DND-41 (cell line): Measurements from ENCODE around the gene MKNK2.

ENCODE experiments used
- ATAC-seq: fragments of 200-7000 bp; cut with Tn5 transposase; 3 replicates; pipeline ENCODE4 v1.9.1; 2021; ENCODE audit warnings: low read depth; ENCODE audit not compliant: insufficient read depth
- DNase-seq: peaks from one replicate; pipeline ENCODE4 v3.0.0-alpha.2; 2020
- H2AFZ ChIP-seq: 2 replicates; pipeline ENCODE4 v1.6.0; 2012; ENCODE audit warnings: low read depth, low read length
- H3K27ac ChIP-seq: 2 replicates; pipeline ENCODE4 v1.5.1; 2012; ENCODE audit warnings: low read length, inconsistent platforms
- H3K27me3 ChIP-seq: fragments of 200-600 bp; sonication (generic); 2 replicates; pipeline ENCODE4 v1.6.0; 2012; ENCODE audit warnings: low read length, mild to moderate bottlenecking, inconsistent platforms; ENCODE audit not compliant: insufficient read depth, poor library complexity
- H3K36me3 ChIP-seq: 2 replicates; pipeline ENCODE4 v1.5.1; 2012; ENCODE audit warnings: low read length, inconsistent platforms; ENCODE audit not compliant: insufficient read depth
- H3K4me1 ChIP-seq: 2 replicates; pipeline ENCODE4 v1.5.1; 2012; ENCODE audit warnings: mild to moderate bottlenecking, low read length; ENCODE audit not compliant: insufficient read depth
- H3K4me2 ChIP-seq: 2 replicates; pipeline ENCODE4 v1.6.0; 2012; ENCODE audit warnings: mild to moderate bottlenecking, moderate library complexity, low read length, inconsistent platforms; ENCODE audit not compliant: insufficient read depth
- H3K4me3 ChIP-seq, 2 experiments: fragments of 200-600 bp in 1 of 2; shearing (Covaris generic) in 1 of 2; 2 replicates each; pipeline ENCODE4 v1.5.1; 2012 to 2016; ENCODE audit warnings: inconsistent platforms in 2 of 2, low read length in 2 of 2, mild to moderate bottlenecking in 2 of 2, low read depth in 1 of 2, moderate library complexity in 1 of 2
- H3K79me2 ChIP-seq: 2 replicates; pipeline ENCODE4 v1.6.0; 2012; ENCODE audit warnings: low read length, inconsistent platforms; ENCODE audit not compliant: insufficient read depth
- H3K9ac ChIP-seq: 2 replicates; pipeline ENCODE4 v1.6.0; 2012; ENCODE audit warnings: low read depth, mild to moderate bottlenecking, inconsistent platforms, low read length, moderate library complexity
- H3K9me3 ChIP-seq: 2 replicates; pipeline ENCODE4 v1.5.1; 2012; ENCODE audit warnings: low read length, moderate library complexity, mild to moderate bottlenecking, inconsistent platforms; ENCODE audit not compliant: insufficient read depth, severe bottlenecking
- H4K20me1 ChIP-seq: 2 replicates; pipeline ENCODE4 v1.6.0; 2012; ENCODE audit warnings: low read length; ENCODE audit not compliant: insufficient read depth
- EZH2 ChIP-seq: IDR thresholded peaks from 3 replicates; pipeline ENCODE4 v1.6.1; 2012; ENCODE audit warnings: borderline replicate concordance, low read depth, mild to moderate bottlenecking, moderate library complexity, low read length, inconsistent platforms; ENCODE audit not compliant: severe bottlenecking
- TF ChIP-seq, protein P1 (sequence below): IDR thresholded peaks from 2 replicates; pipeline ENCODE4 v1.5.1; 2012; ENCODE audit warnings: borderline replicate concordance, low read length, moderate library complexity, mild to moderate bottlenecking; ENCODE audit not compliant: poor library complexity, severe bottlenecking; ENCODE audit errors: extremely low read depth

Gene MKNK2

GRCh38 chr19:2013683-2013961 is 37.4 kb downstream of the MKNK2 start:
- H3K4me1 ChIP-seq: peaks cover 43% of the 10 kb centered on the region
- peaks cover 30% of the 10 kb centered on the region for H3K36me3 ChIP-seq
- peak overlapping the region; percentile 98 for H3K4me2 ChIP-seq
- peak overlapping the region; percentile 70; the same call in 1 of the 2 replicates for H3K9ac ChIP-seq
- H3K79me2 ChIP-seq: peaks cover 72% of the 10 kb centered on the region
- DNase-seq (no peak), ATAC-seq (no peak)
- H4K20me1 ChIP-seq: peaks cover 39% of the 10 kb centered on the region
- TF ChIP-seq EZH2: no peak
- TF ChIP-seq, protein P1, sequence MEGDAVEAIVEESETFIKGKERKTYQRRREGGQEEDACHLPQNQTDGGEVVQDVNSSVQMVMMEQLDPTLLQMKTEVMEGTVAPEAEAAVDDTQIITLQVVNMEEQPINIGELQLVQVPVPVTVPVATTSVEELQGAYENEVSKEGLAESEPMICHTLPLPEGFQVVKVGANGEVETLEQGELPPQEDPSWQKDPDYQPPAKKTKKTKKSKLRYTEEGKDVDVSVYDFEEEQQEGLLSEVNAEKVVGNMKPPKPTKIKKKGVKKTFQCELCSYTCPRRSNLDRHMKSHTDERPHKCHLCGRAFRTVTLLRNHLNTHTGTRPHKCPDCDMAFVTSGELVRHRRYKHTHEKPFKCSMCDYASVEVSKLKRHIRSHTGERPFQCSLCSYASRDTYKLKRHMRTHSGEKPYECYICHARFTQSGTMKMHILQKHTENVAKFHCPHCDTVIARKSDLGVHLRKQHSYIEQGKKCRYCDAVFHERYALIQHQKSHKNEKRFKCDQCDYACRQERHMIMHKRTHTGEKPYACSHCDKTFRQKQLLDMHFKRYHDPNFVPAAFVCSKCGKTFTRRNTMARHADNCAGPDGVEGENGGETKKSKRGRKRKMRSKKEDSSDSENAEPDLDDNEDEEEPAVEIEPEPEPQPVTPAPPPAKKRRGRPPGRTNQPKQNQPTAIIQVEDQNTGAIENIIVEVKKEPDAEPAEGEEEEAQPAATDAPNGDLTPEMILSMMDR: no peak
- H2AFZ ChIP-seq: no peak overlapping the region
- H3K27ac ChIP-seq: 0 out of 2 replicates have a peak overlapping the region, but pooled peaks have one; percentile 41
- H3K4me3 ChIP-seq: peak overlapping the region in 1 of 2 experiments; percentile 79; a peak in 2 of 4 replicates
- no peaks in the 10 kb centered on the region for H3K9me3 ChIP-seq
- H3K27me3 ChIP-seq: no peaks in the 10 kb centered on the region

DNA sequence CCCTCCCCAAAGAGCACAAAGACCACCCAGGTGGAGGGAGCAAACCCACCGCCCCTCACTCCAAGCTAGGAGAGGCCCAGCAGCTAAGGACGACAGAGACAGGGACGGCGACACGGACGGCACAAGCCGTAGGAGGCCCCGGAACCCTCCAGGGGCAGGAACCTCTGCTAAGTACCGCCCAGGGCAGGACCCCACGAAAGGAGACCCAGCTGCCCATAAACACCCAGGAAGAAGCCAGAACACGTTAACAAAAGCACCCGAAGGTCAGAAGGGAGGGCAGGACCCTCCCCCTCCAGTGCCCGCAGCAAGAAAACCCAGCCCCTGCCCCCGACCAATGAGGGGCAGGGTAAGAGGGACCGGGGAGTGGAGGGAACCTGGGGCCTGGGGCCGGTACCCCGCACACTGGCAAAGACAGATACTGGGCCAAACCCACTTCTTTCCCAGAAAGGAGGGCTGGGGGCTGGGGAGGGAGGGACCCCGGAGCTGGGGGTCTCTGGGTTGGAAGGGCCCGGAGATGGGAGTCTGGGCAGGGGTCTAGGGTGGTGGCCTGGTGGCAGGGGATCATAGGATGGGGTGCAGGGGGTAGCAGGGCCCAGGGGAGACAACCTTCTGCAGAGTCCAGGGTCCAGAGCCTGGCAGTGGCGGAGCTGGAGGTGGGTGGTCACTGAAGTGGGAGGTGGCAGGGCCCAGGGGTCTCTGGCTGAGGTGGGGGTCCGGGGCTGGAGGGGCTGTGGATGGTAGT is 37.9 kb downstream of the MKNK2 start:
- TF ChIP-seq EZH2: no peak
- TF ChIP-seq, protein P1: no peak

DNA sequence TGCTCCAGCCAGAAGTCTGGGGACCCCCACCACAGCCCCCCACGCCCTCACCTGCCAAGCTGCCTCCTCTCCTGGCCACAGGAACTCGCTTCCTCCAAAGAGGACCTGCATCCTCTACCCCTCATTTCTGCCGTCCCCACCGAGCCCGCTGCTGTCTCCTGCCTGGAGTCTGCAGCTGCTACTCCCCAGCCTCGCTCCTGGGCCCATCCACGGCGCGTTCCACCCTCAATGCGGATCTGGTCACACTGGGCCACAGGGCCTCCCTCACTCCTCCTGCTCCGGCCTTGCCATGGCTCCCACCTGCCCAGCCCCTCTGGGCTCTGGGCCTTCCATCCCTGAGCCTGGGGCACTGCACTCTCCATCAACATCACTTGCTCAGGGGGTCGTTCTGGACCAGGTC is 39.9 kb downstream of the MKNK2 start:
- H3K9ac ChIP-seq: no peak overlapping the region
- no peak for DNase-seq
- H3K27ac ChIP-seq: no peak overlapping the region
- no peak overlapping the region for H3K4me2 ChIP-seq
- H3K27me3 ChIP-seq: no peaks in the 10 kb centered on the region
- peaks cover 32% of the 10 kb centered on the region for H3K36me3 ChIP-seq
- H3K9me3 ChIP-seq: no peaks in the 10 kb centered on the region
- no peak for ATAC-seq
- peaks cover 43% of the 10 kb centered on the region for H4K20me1 ChIP-seq
- H3K4me1 ChIP-seq: peaks cover 38% of the 10 kb centered on the region
- TF ChIP-seq EZH2: no peak
- TF ChIP-seq, protein P1: no peak
- no peak overlapping the region for H2AFZ ChIP-seq
- H3K4me3 ChIP-seq: no peak overlapping the region
- peaks cover 90% of the 10 kb centered on the region for H3K79me2 ChIP-seq

More for the DNA sequence above, 37.9 kb downstream of the MKNK2 start:
- no peak for DNase-seq
- Histone ChIP-seq H3K36me3 (peaks cover 32% of the 10 kb centered on the region), H2AFZ (no peak overlapping the region), H3K4me1 (peaks cover 43% of the 10 kb centered on the region), H4K20me1 (peaks cover 39% of the 10 kb centered on the region), H3K27me3 (no peaks in the 10 kb centered on the region), H3K27ac (no peak overlapping the region), H3K9me3 (no peaks in the 10 kb centered on the region), H3K4me3 (no peak overlapping the region; a peak in 1 of 4 replicates), H3K79me2 (peaks cover 77% of the 10 kb centered on the region), H3K4me2 (peak overlapping the region; percentile 98), H3K9ac (peak overlapping the region; percentile 70; the same call in 1 of the 2 replicates)
- no peak for ATAC-seq
